SKM-1 (cell line): ENCODE data around the gene AZU1.

Experiments used
- DNase-seq: peaks from one replicate; lab custom pipeline; 2025; ENCODE audit not compliant: unreplicated experiment; lab: John Stamatoyannopoulos, UW

The AZU1 gene

GRCh38 chr19:796692-797527, 30.7 kb upstream of the AZU1 start, which contains the start of gene PTBP1:
TSS of gene PTBP1 (plus strand) at chr19:797452. CDS start at chr19:797498, 46 bp downstream.
- DNase-seq, result peak; percentile 97

- peak; percentile 71 for DNase-seq
Measured at GRCh38 chr19:797528-798414, 29.9 kb upstream of the AZU1 start.

GRCh38 chr19:798415-799075, 29.1 kb upstream of the AZU1 start:
- DNase-seq, result no peak

- no peak for DNase-seq
Measured at GRCh38 chr19:799076-799881, 28.4 kb upstream of the AZU1 start.

GRCh38 chr19:800360-801029, 27.1 kb upstream of the AZU1 start:
- no peak for DNase-seq

GRCh38 chr19:801030-801860, 26.4 kb upstream of the AZU1 start:
- no peak for DNase-seq

- DNase-seq, result no peak
Measured at GRCh38 chr19:801861-802497, 25.7 kb upstream of the AZU1 start.

GRCh38 chr19:802498-803098, 25.0 kb upstream of the AZU1 start:
- DNase-seq, result no peak

GRCh38 chr19:803099-803561, 24.5 kb upstream of the AZU1 start:
- DNase-seq, result no peak

- DNase-seq, result no peak
Measured at GRCh38 chr19:803686-804418, 23.8 kb upstream of the AZU1 start.

- no peak for DNase-seq
Measured at GRCh38 chr19:804419-805165, 23.0 kb upstream of the AZU1 start.

GRCh38 chr19:805166-805551, 22.5 kb upstream of the AZU1 start:
- no peak for DNase-seq

GRCh38 chr19:805600-806550, 21.8 kb upstream of the AZU1 start:
- DNase-seq, result no peak

GRCh38 chr19:806815-807421, 20.7 kb upstream of the AZU1 start:
- no peak for DNase-seq
